ENCODE data around the gene TIRAP.

Gene TIRAP

GRCh38 chr11:126332221-126332711, 49.4 kb downstream of the TIRAP start:
- TF ChIP-seq TAF1 (IDR thresholded peaks at IDR 0.05; ENCODE audit: borderline replicate concordance, insufficient read depth, low read length) = no peak
- no peak for TF ChIP-seq REST (IDR thresholded peaks at IDR 0.05; ENCODE audit: insufficient read depth in 1 of 2, low read depth in 2 of 2, low read length in 2 of 2)
- no peak for TF ChIP-seq FOXP2 (optimal IDR thresholded peaks at IDR 0.05; ENCODE audit: borderline replicate concordance, extremely low read depth, extremely low read length, insufficient read depth)
- TF ChIP-seq POLR2AphosphoS5 (IDR thresholded peaks at IDR 0.05; ENCODE audit: low read depth, low read length) = no peak
- TF ChIP-seq SIN3A (IDR thresholded peaks at IDR 0.05; ENCODE audit: borderline replicate concordance, insufficient read depth, low read length) = no peak

- TF ChIP-seq FOXP2 (optimal IDR thresholded peaks at IDR 0.05; ENCODE audit: borderline replicate concordance, extremely low read depth, extremely low read length, insufficient read depth) (no peak), REST (IDR thresholded peaks at IDR 0.05; ENCODE audit: insufficient read depth in 1 of 2, low read depth in 2 of 2, low read length in 2 of 2) (no peak), TAF1 (IDR thresholded peaks at IDR 0.05; ENCODE audit: borderline replicate concordance, insufficient read depth, low read length) (no peak), SIN3A (IDR thresholded peaks at IDR 0.05; ENCODE audit: borderline replicate concordance, insufficient read depth, low read length) (no peak), POLR2AphosphoS5 (IDR thresholded peaks at IDR 0.05; ENCODE audit: low read depth, low read length) (no peak)
Observed at GRCh38 chr11:126333142-126333541, 50.2 kb downstream of the TIRAP start.

GRCh38 chr11:126334659-126335462, 52.0 kb downstream of the TIRAP start:
- TF ChIP-seq TAF1 (IDR thresholded peaks at IDR 0.05; ENCODE audit: borderline replicate concordance, insufficient read depth, low read length) = no peak
- no peak for TF ChIP-seq REST (IDR thresholded peaks at IDR 0.05; ENCODE audit: insufficient read depth in 1 of 2, low read depth in 2 of 2, low read length in 2 of 2)
- TF ChIP-seq SIN3A (IDR thresholded peaks at IDR 0.05; ENCODE audit: borderline replicate concordance, insufficient read depth, low read length) = no peak
- no peak for TF ChIP-seq POLR2AphosphoS5 (IDR thresholded peaks at IDR 0.05; ENCODE audit: low read depth, low read length)
- TF ChIP-seq FOXP2 (optimal IDR thresholded peaks at IDR 0.05; ENCODE audit: borderline replicate concordance, extremely low read depth, extremely low read length, insufficient read depth) = no peak

- no peak for TF ChIP-seq TAF1 (IDR thresholded peaks at IDR 0.05; ENCODE audit: borderline replicate concordance, insufficient read depth, low read length)
Observed at GRCh38 chr11:126335463-126335760, 52.5 kb downstream of the TIRAP start.

- TF ChIP-seq FOXP2 (optimal IDR thresholded peaks at IDR 0.05; ENCODE audit: borderline replicate concordance, extremely low read depth, extremely low read length, insufficient read depth) (no peak), SIN3A (IDR thresholded peaks at IDR 0.05; ENCODE audit: borderline replicate concordance, insufficient read depth, low read length) (no peak), REST (IDR thresholded peaks at IDR 0.05; ENCODE audit: insufficient read depth in 1 of 2, low read depth in 2 of 2, low read length in 2 of 2) (no peak), POLR2AphosphoS5 (IDR thresholded peaks at IDR 0.05; ENCODE audit: low read depth, low read length) (no peak), TAF1 (IDR thresholded peaks at IDR 0.05; ENCODE audit: borderline replicate concordance, insufficient read depth, low read length) (no peak)
Observed at GRCh38 chr11:126336138-126336541, 53.2 kb downstream of the TIRAP start.

Data from PFSK-1 (cell line).